B cell (primary cell): ENCODE results near the gene DAAM2. TPM values are rescaled to one million over a fixed set of nuclear protein-coding genes. Genes with fewer than 3 reads are reported as not detected.

ENCODE experiments used
- ATAC-seq: fragments of 200-7000 bp; cut with Tn5 transposase; one replicate; pipeline ENCODE4 v1.10.0; 2021; ENCODE audit warnings: low read depth, mild to moderate bottlenecking, moderate number of reproducible peaks, moderate library complexity
- CTCF ChIA-PET: fragments of 350-600 bp; sonication (Branson Sonifier 250); formaldehyde crosslinking; loops from one replicate; lab custom pipeline; 2021; ENCODE audit warnings: antibody characterized with exemption, inconsistent platforms; lab: Charles Lee
- POLR2A ChIA-PET: fragments of 350-600 bp; sonication (Branson Sonifier 250); formaldehyde crosslinking; loops from one replicate; lab custom pipeline; 2021; ENCODE audit warnings: antibody characterized with exemption; lab: Charles Lee
- DNase-seq: peaks from one replicate; pipeline ENCODE4 v3.0.0; 2013
- H2AFZ ChIP-seq: 2 replicates; pipeline ENCODE4 v1.6.1; 2012; ENCODE audit warnings: mild to moderate bottlenecking, low read depth, low read length; ENCODE audit not compliant: insufficient read depth, poor library complexity, severe bottlenecking
- H3K27ac ChIP-seq, 2 donors: 1 replicate in 1 of 2; 2 replicates in 1 of 2; pipeline ENCODE4 v1.5.1; 2012 to 2013; ENCODE audit warnings: low read length in 2 of 2, mild to moderate bottlenecking in 2 of 2, moderate library complexity in 1 of 2
- H3K27me3 ChIP-seq, 4 experiments: fragments of 200-600 bp in 1 of 4; sonication (generic) in 1 of 4; replicated peaks in 1 of 4; 1 replicate in 2 of 4; 2 replicates in 2 of 4; pipeline versions ENCODE4 v1.6.1 to v1.7.0; 2013 to 2016; ENCODE audit warnings: low read length in 3 of 4, mild to moderate bottlenecking in 2 of 4, mixed read lengths in 1 of 4, moderate library complexity in 1 of 4; ENCODE audit not compliant: insufficient read depth in 4 of 4, control insufficient read depth in 3 of 4; ENCODE audit errors: control extremely low read depth in 1 of 4
- H3K36me3 ChIP-seq, 2 experiments: replicated peaks in 1 of 2; 1 replicate in 1 of 2; 2 replicates in 1 of 2; pipeline versions ENCODE4 v1.6.1 to v1.7.1; 2013; ENCODE audit warnings: low read length in 1 of 2; ENCODE audit not compliant: insufficient read depth in 2 of 2, control insufficient read depth in 1 of 2; ENCODE audit errors: control extremely low read depth in 1 of 2, extremely low read depth in 1 of 2
- H3K4me1 ChIP-seq, 2 donors: fragments of 200-600 bp in 1 of 2; sonication (generic) in 1 of 2; 1 replicate in 1 of 2; 2 replicates in 1 of 2; pipeline versions ENCODE4 v1.5.1 to v1.6.1; 2013 to 2017; ENCODE audit warnings: low read length in 2 of 2; ENCODE audit not compliant: control insufficient read depth in 2 of 2, insufficient read depth in 2 of 2
- H3K4me2 ChIP-seq: replicated peaks from 2 replicates; pipeline ENCODE3; 2012; ENCODE audit warnings: mild to moderate bottlenecking, low read depth, low read length; ENCODE audit not compliant: poor library complexity, severe bottlenecking
- H3K4me3 ChIP-seq, 5 experiments: fragments of 200-600 bp in 1 of 5; sonication (generic) in 1 of 5; 1 replicate in 3 of 5; 2 replicates in 2 of 5; pipeline versions ENCODE4 v1.5.1 to v1.7.0; 2011 to 2016; ENCODE audit warnings: low read length in 4 of 5, mild to moderate bottlenecking in 4 of 5, low read depth in 2 of 5, control low read depth in 1 of 5, moderate library complexity in 1 of 5; ENCODE audit not compliant: insufficient read depth in 1 of 5; ENCODE audit errors: control extremely low read depth in 1 of 5, extremely low read depth in 1 of 5
- H3K79me2 ChIP-seq: fragments of 200-600 bp; sonication (generic); one replicate; pipeline ENCODE4 v1.6.0; 2016; ENCODE audit warnings: low read length; ENCODE audit not compliant: control insufficient read depth, insufficient read depth
- H3K9ac ChIP-seq: fragments of 200-600 bp; sonication (generic); 2 replicates; pipeline ENCODE4 v1.6.1; 2017; ENCODE audit warnings: mild to moderate bottlenecking, low read length, moderate library complexity
- H3K9me3 ChIP-seq, 3 donors: one replicate each; pipeline versions ENCODE4 v1.6.1 to v1.7.1; 2013; ENCODE audit warnings: low read length in 2 of 3; ENCODE audit not compliant: control insufficient read depth in 2 of 3, insufficient read depth in 1 of 3; ENCODE audit errors: control extremely low read depth in 1 of 3
- H4K20me1 ChIP-seq: 2 replicates; pipeline ENCODE4 v1.6.0; 2012; ENCODE audit warnings: mild to moderate bottlenecking, low read length; ENCODE audit not compliant: insufficient read depth, control insufficient read depth, poor library complexity, severe bottlenecking
- H3K27ac Mint-ChIP-seq: one replicate; pipeline ENCODE4 v1.8.0; 2021; ENCODE audit warnings: mixed read lengths
- H3K27me3 Mint-ChIP-seq: one replicate; pipeline ENCODE4 v1.8.0; 2021; ENCODE audit warnings: mixed read lengths
- H3K4me1 Mint-ChIP-seq: one replicate; pipeline ENCODE4 v1.8.0; 2021; ENCODE audit warnings: mixed read lengths
- H3K4me3 Mint-ChIP-seq: one replicate; pipeline ENCODE4 v1.8.0; 2021; ENCODE audit warnings: mixed read lengths
- H3K9me3 Mint-ChIP-seq: one replicate; pipeline ENCODE4 v1.8.0; 2022; ENCODE audit warnings: mixed read lengths; ENCODE audit not compliant: insufficient read depth
- CTCF ChIP-seq: fragments of 200-600 bp; IDR thresholded peaks from one replicate; pipeline ENCODE4 v1.8.0; 2022; ENCODE audit warnings: antibody characterized with exemption, mild to moderate bottlenecking
- EZH2 ChIP-seq: IDR thresholded peaks from 2 replicates; pipeline ENCODE4 v1.6.1; 2012; ENCODE audit warnings: borderline replicate concordance, low read depth, mild to moderate bottlenecking, moderate library complexity, low read length; ENCODE audit not compliant: insufficient read depth, poor library complexity, severe bottlenecking
- WGBS: methylation state at CpG from one replicate; pipeline ENCODE4 v1.1.5; 2013; ENCODE audit warnings: missing lambda C conversion rate; ENCODE audit not compliant: insufficient coverage; 5-methylcytosine and 5-hydroxymethylcytosine counted together
- intact Hi-C: fragments of 100-400 bp; cut with micrococcal nuclease; formaldehyde crosslinking; loops from one replicate; pipeline ENCODE4 v1.10.0; 2022
- polyA plus RNA-seq: library from polyadenylated mRNA; depleted of rRNA; stranded (reverse); fragments of >200 nt; gene quantifications from 2 replicates; pipeline ENCODE4 v1.2.3, GENCODE V29; 2012
- total RNA-seq, 2 donors: library from RNA; stranded (reverse); fragments of 120-200 nt in 1 of 2; gene quantifications; 1 replicate in 1 of 2; 2 replicates in 1 of 2; pipeline versions ENCODE4 v1.2.3 to v1.2.4, GENCODE V29; 2013 to 2022

DAAM2 gene
- total and polyA plus RNA-seq, 2 donors (not counting 1 experiment from before 2014, with no cell fraction given), result not detected

DNA sequence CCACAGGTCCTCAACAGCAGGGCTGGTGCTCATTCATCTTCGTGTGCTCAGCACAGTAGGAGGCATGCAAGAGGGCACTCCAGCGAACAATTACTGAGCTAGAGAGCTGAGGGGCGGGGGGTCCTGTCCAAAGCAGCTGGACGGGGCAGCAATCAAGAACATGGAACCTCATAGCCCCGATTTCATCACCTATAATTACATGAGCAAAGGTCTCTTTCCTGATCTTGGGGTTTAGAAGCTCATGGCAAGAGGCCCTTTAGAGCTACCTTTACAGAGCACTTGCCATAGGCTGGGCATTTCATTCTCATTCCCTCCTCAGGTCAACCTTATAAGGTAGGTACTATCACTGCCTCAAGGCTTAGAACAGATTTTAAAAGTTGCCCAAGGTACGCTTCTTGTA, 131.7 kb downstream of the DAAM2 start:
- Mint-ChIP-seq H3K9me3 (no peaks in the 10 kb centered on the region), H3K27ac (no peak overlapping the region), H3K27me3 (no peaks in the 10 kb centered on the region), H3K4me1 (no peaks in the 10 kb centered on the region), H3K4me3 (no peak overlapping the region)
- whole genome bisulfite sequencing, result 69% methylated on average over 5 of the region's 6 CpGs
- intact Hi-C loops, result no loop called here
- Histone ChIP-seq H3K27me3 (no peaks in the 10 kb centered on the region), H3K9ac (no peak overlapping the region), H3K4me3 (no peak overlapping the region), H4K20me1 (no peaks in the 10 kb centered on the region), H3K9me3 (peaks cover 0 to 19% (median 0%) of the 10 kb centered on the region in 3 donors), H3K36me3 (no peaks in the 10 kb centered on the region), H3K79me2 (no peaks in the 10 kb centered on the region), H3K27ac (no peak overlapping the region), H3K4me1 (no peaks in the 10 kb centered on the region), H3K4me2 (no peak overlapping the region), H2AFZ (no peak overlapping the region)
- CTCF ChIA-PET, result no interaction called here
- TF ChIP-seq EZH2, result no peak
- TF ChIP-seq CTCF, result no peak
- DNase-seq (no peak), ATAC-seq (no peak)
- POLR2A ChIA-PET, result no interaction called here

DNA sequence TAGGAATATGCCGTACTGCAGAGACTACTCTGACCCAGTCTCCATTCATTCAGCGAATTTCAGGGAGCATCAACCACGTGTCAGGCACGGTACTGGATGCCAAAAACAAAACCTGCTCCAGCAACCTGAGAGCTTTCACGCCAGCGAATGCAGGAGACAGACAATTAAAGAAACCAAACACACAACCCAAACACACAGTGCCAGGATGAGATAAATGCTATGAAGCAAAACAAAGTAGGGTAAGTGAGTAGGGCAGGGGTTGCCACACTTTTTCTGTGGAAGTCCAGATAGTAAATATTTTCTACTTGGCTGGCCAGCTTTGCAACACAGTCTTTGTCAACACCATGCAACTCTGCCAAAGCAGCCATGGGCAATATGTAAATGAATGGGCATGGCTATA, 132.1 kb downstream of the DAAM2 start:
- no peak overlapping the region for H3K4me2 ChIP-seq
- ChIA-PET CTCF (no interaction called here), POLR2A (no interaction called here)
- no peaks in the 10 kb centered on the region for H3K4me1 ChIP-seq
- no peak overlapping the region for H3K27ac Mint-ChIP-seq
- no peaks in the 10 kb centered on the region for H3K27me3 ChIP-seq
- H2AFZ ChIP-seq, result no peak overlapping the region
- no peak overlapping the region for H3K4me3 Mint-ChIP-seq
- H3K4me1 Mint-ChIP-seq, result no peaks in the 10 kb centered on the region
- no peaks in the 10 kb centered on the region for H3K27me3 Mint-ChIP-seq
- H3K4me3 ChIP-seq, result no peak overlapping the region
- H3K9ac ChIP-seq, result no peak overlapping the region
- intact Hi-C loops, result no loop called here
- TF ChIP-seq CTCF (no peak), EZH2 (no peak)
- no peak overlapping the region for H3K27ac ChIP-seq
- DNase-seq, result no peak
- WGBS, result 89% methylated on average over 4 of the region's 6 CpGs
- no peaks in the 10 kb centered on the region for H3K9me3 Mint-ChIP-seq
- peaks cover 0 to 19% (median 0%) of the 10 kb centered on the region in 3 donors for H3K9me3 ChIP-seq
- no peaks in the 10 kb centered on the region for H3K36me3 ChIP-seq
- no peaks in the 10 kb centered on the region for H4K20me1 ChIP-seq
- ATAC-seq, result no peak
- no peaks in the 10 kb centered on the region for H3K79me2 ChIP-seq
